Karpas-422 (cell line): ENCODE measurements around the gene ALDH16A1. TPM values are rescaled to one million over a fixed set of nuclear protein-coding genes. Genes with fewer than 3 reads are reported as not detected.

Experiments used
- DNase-seq: peaks from one replicate; pipeline ENCODE4 v3.0.0-alpha.2; 2015
- H2AFZ ChIP-seq: fragments of 200-600 bp; sonication (generic); 2 replicates; pipeline ENCODE4 v1.6.1; 2014; ENCODE audit warnings: antibody characterized with exemption, low read length, mixed read lengths
- H3K27ac ChIP-seq: fragments of 200-600 bp; sonication (generic); 2 replicates; pipeline ENCODE4 v1.5.1; 2014; ENCODE audit warnings: mild to moderate bottlenecking, low read length, moderate library complexity
- H3K27me3 ChIP-seq: fragments of 200-600 bp; sonication (generic); 2 replicates; pipeline ENCODE4 v1.6.1; 2014; ENCODE audit warnings: low read length, mixed read lengths
- H3K36me3 ChIP-seq: fragments of 200-600 bp; sonication (generic); 2 replicates; pipeline ENCODE4 v1.6.1; 2014; ENCODE audit warnings: low read length, mixed read lengths; ENCODE audit not compliant: insufficient read depth
- H3K4me1 ChIP-seq: fragments of 200-600 bp; sonication (generic); 2 replicates; pipeline ENCODE4 v1.6.1; 2014; ENCODE audit warnings: mild to moderate bottlenecking, low read length, mixed read lengths
- H3K4me2 ChIP-seq: fragments of 200-600 bp; sonication (generic); 2 replicates; pipeline ENCODE4 v1.6.1; 2014; ENCODE audit warnings: low read length, low read depth, mild to moderate bottlenecking; ENCODE audit not compliant: poor library complexity, severe bottlenecking
- H3K4me3 ChIP-seq: fragments of 200-600 bp; sonication (generic); 2 replicates; pipeline ENCODE4 v1.5.1; 2014; ENCODE audit warnings: mild to moderate bottlenecking, antibody characterized with exemption, low read length, mixed read lengths
- H3K79me2 ChIP-seq: fragments of 200-600 bp; sonication (generic); 2 replicates; pipeline ENCODE4 v1.6.1; 2014; ENCODE audit warnings: mild to moderate bottlenecking, low read length, mixed read lengths
- H3K9ac ChIP-seq: fragments of 200-600 bp; sonication (generic); 2 replicates; pipeline ENCODE4 v1.6.0; 2014; ENCODE audit warnings: low read length
- H3K9me2 ChIP-seq: fragments of 200-600 bp; sonication (generic), shearing (Covaris generic); replicated peaks from 2 replicates; pipeline ENCODE4 v1.6.0; 2014; ENCODE audit warnings: mild to moderate bottlenecking, low read length, moderate library complexity; ENCODE audit not compliant: insufficient read depth
- H3K9me3 ChIP-seq: fragments of 300-700, 200-600 bp; sonication (generic); 2 replicates; pipeline ENCODE4 v1.6.1; 2014; ENCODE audit warnings: low read length, mixed read lengths
- H4K20me1 ChIP-seq: fragments of 200-600 bp; sonication (generic); 2 replicates; pipeline ENCODE4 v1.6.1; 2014; ENCODE audit warnings: mild to moderate bottlenecking, antibody characterized with exemption, low read length, low read depth; ENCODE audit not compliant: insufficient read depth
- total RNA-seq: library from RNA; depleted of rRNA; stranded (reverse); fragments of >200 nt; shearing (Covaris generic); gene quantifications from 2 replicates; pipeline ENCODE4 v1.2.3, GENCODE V29; 2014; ENCODE audit warnings: low replicate concordance

ALDH16A1 gene
- total RNA-seq, 1 experiment from 2014 or later, result 15.9 TPM

DNA sequence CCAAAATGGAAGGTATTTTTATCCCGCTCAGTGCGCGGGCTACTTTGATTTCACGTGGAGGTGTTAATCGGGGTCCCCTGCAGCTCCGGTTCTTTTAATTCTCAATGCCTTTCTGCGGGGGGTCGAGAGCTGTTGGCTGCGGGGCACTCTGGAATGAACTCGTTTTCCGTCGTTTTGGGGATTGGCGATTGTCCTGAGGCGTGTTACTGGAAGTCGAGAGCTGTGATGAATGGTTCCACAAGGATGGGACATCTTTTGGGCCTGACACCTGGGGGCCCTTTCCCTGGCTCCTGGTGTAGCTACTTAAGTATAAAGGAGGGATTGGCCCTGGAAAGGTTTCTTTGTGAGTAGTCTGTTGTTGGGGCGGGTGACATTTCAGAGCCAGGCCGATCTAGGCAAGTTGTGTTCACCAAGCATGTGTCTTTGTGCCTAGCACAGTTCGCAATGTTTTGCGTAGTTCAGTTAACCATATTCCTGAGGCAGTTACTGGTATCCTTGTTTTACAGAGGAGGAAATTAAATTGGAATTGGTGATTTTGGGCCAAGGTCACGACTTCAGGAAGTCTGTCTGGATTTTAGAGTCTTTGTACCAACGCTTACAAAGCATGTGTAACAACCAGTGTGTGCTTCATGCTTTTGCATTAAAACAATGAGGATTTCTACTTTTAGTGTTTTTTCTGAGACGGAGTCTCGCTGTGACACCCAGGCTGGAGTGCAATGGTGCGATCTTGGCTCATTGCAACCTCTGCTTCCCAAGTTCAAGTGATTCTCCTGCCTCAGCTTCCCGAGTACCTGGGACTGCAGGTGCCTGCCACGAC, 35.2 kb downstream of the ALDH16A1 start:
- peaks cover 41% of the 10 kb centered on the region for H4K20me1 ChIP-seq

DNA sequence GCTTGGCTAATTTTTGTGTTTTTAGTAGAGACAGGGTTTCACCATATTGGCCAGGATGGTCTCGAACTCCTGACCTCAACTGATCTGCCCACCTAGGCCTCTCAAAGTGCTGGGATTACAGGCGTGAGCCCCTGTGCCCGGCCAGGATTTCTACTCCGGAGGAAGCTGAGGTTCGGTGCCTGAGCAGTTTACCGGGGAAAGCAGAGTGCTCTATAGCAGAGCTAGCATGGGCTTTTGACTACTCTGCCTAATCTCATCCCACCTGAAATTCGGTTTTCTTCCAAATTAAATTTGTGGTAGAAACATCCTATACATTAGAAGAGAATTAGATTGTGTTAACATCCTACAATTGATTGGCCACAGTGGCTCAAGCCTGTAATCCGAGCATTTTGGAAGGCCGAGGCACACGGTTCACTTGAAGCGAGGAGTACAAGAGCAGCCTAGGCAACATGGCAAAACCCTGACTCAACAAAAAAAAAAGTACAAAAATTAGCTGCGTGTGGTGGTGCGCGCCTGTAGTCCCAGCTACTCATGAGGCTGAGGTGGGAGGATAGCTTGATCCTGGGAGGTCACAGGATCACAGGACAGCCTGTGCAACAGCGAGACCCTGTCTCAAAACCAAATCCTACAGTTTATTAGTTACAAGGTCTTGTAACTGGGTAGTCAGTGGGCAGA, 36.0 kb downstream of the ALDH16A1 start:
- H3K79me2 ChIP-seq, result peaks cover 27% of the 10 kb centered on the region
- peaks cover 15% of the 10 kb centered on the region for H3K4me1 ChIP-seq
- H3K36me3 ChIP-seq, result peaks cover 45% of the 10 kb centered on the region
- H3K27ac ChIP-seq, result peak overlapping the region; percentile 90
- H3K9ac ChIP-seq, result peak overlapping the region; percentile 95
- no peaks in the 10 kb centered on the region for H3K9me2 ChIP-seq
- no peaks in the 10 kb centered on the region for H3K27me3 ChIP-seq
- H2AFZ ChIP-seq, result no peak overlapping the region
- no peaks in the 10 kb centered on the region for H3K9me3 ChIP-seq
- H3K4me2 ChIP-seq, result peak overlapping the region; percentile 83
- peak overlapping the region; percentile 95 for H3K4me3 ChIP-seq
- no peak for DNase-seq
- peaks cover 41% of the 10 kb centered on the region for H4K20me1 ChIP-seq

More for the DNA sequence above, 35.2 kb downstream of the ALDH16A1 start:
- Histone ChIP-seq H3K4me3 (peak overlapping the region; percentile 95), H3K4me1 (peaks cover 15% of the 10 kb centered on the region), H3K9me2 (no peaks in the 10 kb centered on the region), H3K79me2 (peaks cover 27% of the 10 kb centered on the region), H3K9me3 (no peaks in the 10 kb centered on the region), H3K36me3 (peaks cover 45% of the 10 kb centered on the region), H3K9ac (peak overlapping the region; percentile 95), H3K27ac (peak overlapping the region; percentile 90), H3K4me2 (peak overlapping the region; percentile 83), H3K27me3 (no peaks in the 10 kb centered on the region), H2AFZ (no peak overlapping the region)
- peak; percentile 68 for DNase-seq

DNA sequence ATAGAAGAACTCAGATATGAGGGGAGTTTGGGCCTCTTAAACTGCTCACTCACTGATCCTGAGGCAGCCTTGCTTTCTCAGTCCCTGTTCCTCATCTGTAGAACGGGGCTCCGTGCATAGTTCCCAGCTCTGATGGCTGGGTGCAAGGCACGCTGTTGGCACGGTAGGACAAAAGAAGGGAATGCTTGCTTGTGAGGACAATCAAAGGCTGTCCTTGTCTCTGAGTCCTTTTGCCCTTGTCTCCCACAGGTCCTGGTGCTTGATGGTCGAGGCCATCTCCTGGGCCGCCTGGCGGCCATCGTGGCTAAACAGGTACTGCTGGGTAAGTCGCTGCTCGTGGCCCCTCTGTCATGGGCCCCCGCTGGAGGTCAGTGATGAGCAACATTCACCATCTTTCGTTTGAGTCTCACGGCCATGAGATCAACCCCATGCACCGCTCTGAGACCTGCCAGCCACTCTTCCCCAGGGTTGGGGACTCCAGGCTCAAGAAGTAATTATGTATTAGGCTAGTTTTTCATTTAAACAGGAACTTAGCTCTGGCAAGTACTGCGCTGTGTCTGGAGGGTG, 36.7 kb downstream of the ALDH16A1 start:
- Histone ChIP-seq H3K9ac (peak overlapping the region; percentile 95), H3K27me3 (no peaks in the 10 kb centered on the region), H3K4me2 (peak overlapping the region; percentile 83), H3K36me3 (peaks cover 45% of the 10 kb centered on the region), H3K4me1 (peaks cover 19% of the 10 kb centered on the region), H2AFZ (no peak overlapping the region), H3K27ac (peak overlapping the region; percentile 90), H3K4me3 (peak overlapping the region; percentile 95; the same call in 1 of the 2 replicates), H3K9me2 (no peaks in the 10 kb centered on the region), H3K9me3 (no peaks in the 10 kb centered on the region), H3K79me2 (peaks cover 27% of the 10 kb centered on the region), H4K20me1 (peaks cover 41% of the 10 kb centered on the region)
- DNase-seq, result peak; percentile 40

DNA sequence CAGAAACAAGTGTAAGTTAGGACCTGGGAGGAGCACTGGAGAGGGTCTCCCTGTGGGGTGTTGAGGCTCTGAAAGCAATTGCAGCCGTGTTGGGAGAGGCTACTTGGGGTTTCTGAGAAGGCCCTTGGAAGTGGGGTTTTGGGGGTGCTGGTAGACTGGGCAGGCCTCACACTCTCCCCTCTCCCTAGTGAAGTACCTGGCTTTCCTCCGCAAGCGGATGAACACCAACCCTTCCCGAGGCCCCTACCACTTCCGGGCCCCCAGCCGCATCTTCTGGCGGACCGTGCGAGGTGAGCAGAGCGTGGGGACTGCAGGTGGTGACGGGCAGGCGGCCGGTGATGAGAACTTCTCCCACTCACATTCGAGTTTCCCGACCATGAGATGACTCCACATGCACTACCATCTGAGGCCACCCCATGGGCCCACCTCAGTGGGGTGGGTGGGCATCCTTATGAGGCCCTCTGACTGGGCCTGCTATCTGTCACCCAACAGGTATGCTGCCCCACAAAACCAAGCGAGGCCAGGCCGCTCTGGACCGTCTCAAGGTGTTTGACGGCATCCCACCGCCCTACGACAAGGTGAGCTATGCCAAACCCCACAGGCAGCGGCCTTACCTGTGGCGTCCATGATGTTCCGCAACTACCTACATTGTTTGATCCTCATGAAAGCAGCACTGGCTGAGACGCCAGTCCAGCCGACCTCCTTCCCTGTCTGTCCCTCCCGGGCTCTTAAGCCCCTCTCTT, 37.4 kb downstream of the ALDH16A1 start:
- Histone ChIP-seq H3K9me2 (no peaks in the 10 kb centered on the region), H3K4me1 (peaks cover 22% of the 10 kb centered on the region), H4K20me1 (peaks cover 41% of the 10 kb centered on the region), H3K79me2 (peaks cover 27% of the 10 kb centered on the region), H2AFZ (no peak overlapping the region), H3K27ac (no peak overlapping the region), H3K4me3 (no peak overlapping the region), H3K9ac (no peak overlapping the region), H3K4me2 (no peak overlapping the region), H3K9me3 (no peaks in the 10 kb centered on the region), H3K27me3 (no peaks in the 10 kb centered on the region), H3K36me3 (peaks cover 45% of the 10 kb centered on the region)
- DNase-seq, result peak; percentile 42

DNA sequence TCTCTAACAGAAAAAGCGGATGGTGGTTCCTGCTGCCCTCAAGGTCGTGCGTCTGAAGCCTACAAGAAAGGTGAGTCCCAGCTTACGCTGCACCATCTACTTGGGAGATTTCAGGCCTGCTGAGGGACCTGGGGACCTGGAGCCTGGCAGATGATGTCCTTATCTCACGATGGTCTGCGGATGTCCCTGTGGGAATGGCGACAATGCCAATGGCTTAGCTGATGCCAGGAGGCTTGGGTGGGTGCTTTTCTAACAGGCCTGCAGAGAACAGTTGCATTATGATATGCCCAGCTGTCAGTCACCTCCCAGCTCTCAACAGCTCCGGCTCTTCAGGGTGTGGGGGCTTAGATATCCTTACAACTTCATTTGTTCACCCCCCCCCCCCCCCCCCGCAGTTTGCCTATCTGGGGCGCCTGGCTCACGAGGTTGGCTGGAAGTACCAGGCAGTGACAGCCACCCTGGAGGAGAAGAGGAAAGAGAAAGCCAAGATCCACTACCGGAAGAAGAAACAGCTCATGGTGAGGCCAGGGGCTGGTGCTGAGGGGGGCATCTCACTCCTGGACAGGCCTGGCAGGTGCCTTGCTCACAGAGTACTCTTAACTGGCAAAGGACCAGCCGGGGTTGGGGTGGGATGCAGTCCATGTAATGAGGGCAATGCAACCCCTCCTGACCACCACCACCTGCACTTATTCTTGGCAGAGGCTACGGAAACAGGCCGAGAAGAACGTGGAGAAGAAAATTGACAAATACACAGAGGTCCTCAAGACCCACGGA, 38.2 kb downstream of the ALDH16A1 start:
- H3K9me3 ChIP-seq, result no peaks in the 10 kb centered on the region
- no peak overlapping the region for H3K4me2 ChIP-seq
- no peaks in the 10 kb centered on the region for H3K27me3 ChIP-seq
- H3K4me1 ChIP-seq, result peaks cover 25% of the 10 kb centered on the region
- peaks cover 41% of the 10 kb centered on the region for H4K20me1 ChIP-seq
- H3K9me2 ChIP-seq, result no peaks in the 10 kb centered on the region
- peaks cover 45% of the 10 kb centered on the region for H3K36me3 ChIP-seq
- H3K79me2 ChIP-seq, result peaks cover 27% of the 10 kb centered on the region
- no peak overlapping the region for H3K27ac ChIP-seq
- no peak overlapping the region for H3K4me3 ChIP-seq
- peak; percentile 54 for DNase-seq
- no peak overlapping the region for H3K9ac ChIP-seq
- H2AFZ ChIP-seq, result no peak overlapping the region

DNA sequence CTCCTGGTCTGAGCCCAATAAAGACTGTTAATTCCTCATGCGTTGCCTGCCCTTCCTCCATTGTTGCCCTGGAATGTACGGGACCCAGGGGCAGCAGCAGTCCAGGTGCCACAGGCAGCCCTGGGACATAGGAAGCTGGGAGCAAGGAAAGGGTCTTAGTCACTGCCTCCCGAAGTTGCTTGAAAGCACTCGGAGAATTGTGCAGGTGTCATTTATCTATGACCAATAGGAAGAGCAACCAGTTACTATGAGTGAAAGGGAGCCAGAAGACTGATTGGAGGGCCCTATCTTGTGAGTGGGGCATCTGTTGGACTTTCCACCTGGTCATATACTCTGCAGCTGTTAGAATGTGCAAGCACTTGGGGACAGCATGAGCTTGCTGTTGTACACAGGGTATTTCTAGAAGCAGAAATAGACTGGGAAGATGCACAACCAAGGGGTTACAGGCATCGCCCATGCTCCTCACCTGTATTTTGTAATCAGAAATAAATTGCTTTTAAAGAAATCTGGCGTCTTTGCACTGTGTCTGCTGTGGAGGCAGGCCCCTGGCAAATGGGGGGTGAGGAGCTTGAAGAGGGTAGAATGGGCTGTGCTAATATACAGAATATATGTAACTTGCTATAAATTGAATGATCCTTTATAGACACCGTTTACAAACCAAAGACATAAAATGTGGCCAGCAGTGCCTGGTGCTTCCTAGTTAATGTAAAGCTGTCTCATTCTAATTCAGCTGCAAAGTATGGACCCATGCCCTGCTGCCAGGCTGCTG, 39.0 kb downstream of the ALDH16A1 start:
- peaks cover 35% of the 10 kb centered on the region for H3K79me2 ChIP-seq
- no peaks in the 10 kb centered on the region for H3K27me3 ChIP-seq
- peak overlapping the region; percentile 5; the same call in 1 of the 2 replicates for H3K27ac ChIP-seq
- peaks cover 41% of the 10 kb centered on the region for H4K20me1 ChIP-seq
- peaks cover 26% of the 10 kb centered on the region for H3K4me1 ChIP-seq
- DNase-seq, result peak; percentile 72
- peaks cover 51% of the 10 kb centered on the region for H3K36me3 ChIP-seq
- no peak overlapping the region for H2AFZ ChIP-seq
- no peaks in the 10 kb centered on the region for H3K9me3 ChIP-seq
- H3K9ac ChIP-seq, result no peak overlapping the region
- no peak overlapping the region for H3K4me2 ChIP-seq
- no peak overlapping the region for H3K4me3 ChIP-seq
- H3K9me2 ChIP-seq, result no peaks in the 10 kb centered on the region
